ENCODE data around the gene TRIM71.

Gene TRIM71

DNA sequence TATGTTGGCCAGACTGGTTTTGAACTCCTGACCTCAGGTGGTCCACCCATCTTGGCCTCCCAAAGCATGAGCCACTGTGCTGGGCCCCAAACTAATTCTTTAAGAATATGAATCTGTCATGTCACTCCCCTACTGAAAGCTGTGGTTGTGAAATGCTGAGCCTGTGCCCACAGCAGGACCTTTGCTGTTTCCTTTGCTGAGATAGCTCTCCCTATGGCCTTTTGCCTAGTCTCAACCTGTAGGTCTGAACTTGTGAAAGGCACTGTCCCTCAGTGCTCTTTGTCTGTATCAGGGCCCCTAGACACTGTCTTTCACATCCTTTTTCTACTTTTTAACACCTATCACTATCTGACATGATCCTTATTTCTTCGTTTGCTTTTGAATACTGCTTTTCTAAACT is 70.9 kb downstream of the TRIM71 start:
- H3K4me3 ChIP-seq (ENCODE audit: low read depth, low read length) = no peak overlapping the region
- no peak for DNase-seq (ENCODE audit: low read depth)
- TF ChIP-seq, protein P1, sequence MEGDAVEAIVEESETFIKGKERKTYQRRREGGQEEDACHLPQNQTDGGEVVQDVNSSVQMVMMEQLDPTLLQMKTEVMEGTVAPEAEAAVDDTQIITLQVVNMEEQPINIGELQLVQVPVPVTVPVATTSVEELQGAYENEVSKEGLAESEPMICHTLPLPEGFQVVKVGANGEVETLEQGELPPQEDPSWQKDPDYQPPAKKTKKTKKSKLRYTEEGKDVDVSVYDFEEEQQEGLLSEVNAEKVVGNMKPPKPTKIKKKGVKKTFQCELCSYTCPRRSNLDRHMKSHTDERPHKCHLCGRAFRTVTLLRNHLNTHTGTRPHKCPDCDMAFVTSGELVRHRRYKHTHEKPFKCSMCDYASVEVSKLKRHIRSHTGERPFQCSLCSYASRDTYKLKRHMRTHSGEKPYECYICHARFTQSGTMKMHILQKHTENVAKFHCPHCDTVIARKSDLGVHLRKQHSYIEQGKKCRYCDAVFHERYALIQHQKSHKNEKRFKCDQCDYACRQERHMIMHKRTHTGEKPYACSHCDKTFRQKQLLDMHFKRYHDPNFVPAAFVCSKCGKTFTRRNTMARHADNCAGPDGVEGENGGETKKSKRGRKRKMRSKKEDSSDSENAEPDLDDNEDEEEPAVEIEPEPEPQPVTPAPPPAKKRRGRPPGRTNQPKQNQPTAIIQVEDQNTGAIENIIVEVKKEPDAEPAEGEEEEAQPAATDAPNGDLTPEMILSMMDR (IDR thresholded peaks at IDR 0.05; ENCODE audit: low read depth, low read length, missing control alignments) = no peak
- in situ Hi-C loops (cut with HindIII; ENCODE audit: low sequenced_read_pairs) = no loop called here

DNA sequence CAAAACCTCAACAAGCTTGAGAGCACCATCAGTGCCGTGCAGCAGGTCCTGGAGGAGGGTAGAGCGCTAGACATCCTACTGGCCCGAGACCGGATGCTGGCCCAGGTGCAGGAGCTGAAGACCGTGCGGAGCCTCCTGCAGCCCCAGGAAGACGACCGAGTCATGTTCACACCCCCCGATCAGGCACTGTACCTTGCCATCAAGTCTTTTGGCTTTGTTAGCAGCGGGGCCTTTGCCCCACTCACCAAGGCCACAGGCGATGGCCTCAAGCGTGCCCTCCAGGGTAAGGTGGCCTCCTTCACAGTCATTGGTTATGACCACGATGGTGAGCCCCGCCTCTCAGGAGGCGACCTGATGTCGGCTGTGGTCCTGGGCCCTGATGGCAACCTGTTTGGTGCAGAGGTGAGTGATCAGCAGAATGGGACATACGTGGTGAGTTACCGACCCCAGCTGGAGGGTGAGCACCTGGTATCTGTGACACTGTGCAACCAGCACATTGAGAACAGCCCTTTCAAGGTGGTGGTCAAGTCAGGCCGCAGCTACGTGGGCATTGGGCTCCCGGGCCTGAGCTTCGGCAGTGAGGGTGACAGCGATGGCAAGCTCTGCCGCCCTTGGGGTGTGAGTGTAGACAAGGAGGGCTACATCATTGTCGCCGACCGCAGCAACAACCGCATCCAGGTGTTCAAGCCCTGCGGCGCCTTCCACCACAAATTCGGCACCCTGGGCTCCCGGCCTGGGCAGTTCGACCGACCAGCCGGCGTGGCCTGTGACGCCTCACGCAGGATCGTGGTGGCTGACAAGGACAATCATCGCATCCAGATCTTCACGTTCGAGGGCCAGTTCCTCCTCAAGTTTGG is 72.9 kb downstream of the TRIM71 start:
- in situ Hi-C loops (cut with HindIII; ENCODE audit: low sequenced_read_pairs) = no loop called here
- TF ChIP-seq, protein P1 (IDR thresholded peaks at IDR 0.05; ENCODE audit: low read depth, low read length, missing control alignments) = no peak
- no peak overlapping the region for H3K4me3 ChIP-seq (ENCODE audit: low read depth, low read length)
- DNase-seq (ENCODE audit: low read depth) = no peak

DNA sequence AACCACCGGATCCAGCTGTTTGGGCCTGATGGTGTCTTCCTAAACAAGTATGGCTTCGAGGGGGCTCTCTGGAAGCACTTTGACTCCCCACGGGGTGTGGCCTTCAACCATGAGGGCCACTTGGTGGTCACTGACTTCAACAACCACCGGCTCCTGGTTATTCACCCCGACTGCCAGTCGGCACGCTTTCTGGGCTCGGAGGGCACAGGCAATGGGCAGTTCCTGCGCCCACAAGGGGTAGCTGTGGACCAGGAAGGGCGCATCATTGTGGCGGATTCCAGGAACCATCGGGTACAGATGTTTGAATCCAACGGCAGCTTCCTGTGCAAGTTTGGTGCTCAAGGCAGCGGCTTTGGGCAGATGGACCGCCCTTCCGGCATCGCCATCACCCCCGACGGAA is 73.6 kb downstream of the TRIM71 start:
- in situ Hi-C loops (cut with HindIII; ENCODE audit: low sequenced_read_pairs) = no loop called here
- no peak overlapping the region for H3K4me3 ChIP-seq (ENCODE audit: low read depth, low read length)

DNA sequence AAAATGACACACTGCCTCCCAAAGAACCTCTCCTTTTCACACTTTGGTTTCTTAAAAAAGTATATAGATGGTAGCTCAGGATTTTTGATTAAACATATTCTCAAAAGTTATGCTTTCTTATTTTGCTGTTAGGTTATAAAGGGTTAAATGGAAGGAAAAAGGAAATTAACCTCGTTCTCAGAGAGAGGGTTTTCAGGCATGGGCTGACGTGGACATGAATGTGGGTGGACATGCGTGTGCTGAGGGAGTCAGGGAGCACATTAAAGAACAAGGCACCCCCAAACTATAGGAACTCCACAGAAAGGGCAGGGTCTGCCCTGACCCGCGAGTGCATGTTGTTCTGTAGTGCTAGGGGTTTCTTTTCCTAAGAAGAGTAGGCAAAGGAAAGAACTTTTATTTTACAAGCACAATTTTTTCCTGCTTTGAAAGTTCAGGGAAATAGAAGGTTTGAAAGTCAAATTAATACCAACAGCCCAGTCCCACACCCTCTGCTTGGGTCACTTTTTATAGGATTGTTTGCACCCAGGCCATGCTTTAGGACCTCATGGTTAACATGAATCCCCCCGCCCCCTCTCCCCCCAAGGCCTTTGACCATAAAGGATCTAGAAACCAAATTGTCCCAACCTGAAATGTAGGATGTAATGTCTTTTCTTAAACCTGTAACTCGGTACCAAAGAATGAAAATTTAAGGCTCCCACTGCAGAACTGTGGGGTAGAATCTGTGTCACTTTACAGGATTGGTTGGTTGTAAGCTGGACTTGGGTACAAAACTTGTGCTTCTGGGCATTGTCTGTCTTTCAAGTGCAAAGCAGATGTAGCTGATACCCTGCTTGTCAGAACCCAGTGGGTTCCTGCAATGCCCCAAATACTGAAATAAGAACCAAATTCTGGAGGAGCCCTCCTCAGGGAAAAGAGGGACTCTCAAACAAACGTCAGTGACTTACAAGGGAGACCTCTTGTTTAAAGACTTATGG is 75.1 kb downstream of the TRIM71 start:
- in situ Hi-C loops (cut with HindIII; ENCODE audit: low sequenced_read_pairs) = no loop called here
- no peak for DNase-seq (ENCODE audit: low read depth)
- TF ChIP-seq, protein P1 (IDR thresholded peaks at IDR 0.05; ENCODE audit: low read depth, low read length, missing control alignments) = no peak
- H3K4me3 ChIP-seq (ENCODE audit: low read depth, low read length) = no peak overlapping the region

More for the DNA sequence above, 73.6 kb downstream of the TRIM71 start:
- no peak for DNase-seq (ENCODE audit: low read depth)
- TF ChIP-seq, protein P1 (IDR thresholded peaks at IDR 0.05; ENCODE audit: low read depth, low read length, missing control alignments) = no peak

DNA sequence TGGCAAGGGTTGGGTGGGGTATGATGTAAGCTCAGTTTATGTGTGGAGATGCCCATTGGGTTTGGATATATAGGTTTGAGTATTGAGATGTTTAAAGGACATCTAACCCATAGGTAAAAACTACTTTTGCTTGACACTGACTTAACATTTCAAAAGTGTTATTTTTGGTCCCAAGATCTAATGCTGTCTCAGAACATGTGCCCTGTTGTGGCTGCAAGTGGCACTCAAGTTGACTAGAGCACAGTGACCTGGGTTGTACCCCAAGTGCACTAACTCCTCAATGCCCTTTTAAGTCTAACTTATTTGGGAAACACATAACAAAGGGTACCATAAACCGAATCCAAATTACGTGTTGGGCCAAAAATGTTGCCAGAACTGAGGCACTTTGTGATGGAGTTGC is 77.2 kb downstream of the TRIM71 start:
- TF ChIP-seq, protein P1 (IDR thresholded peaks at IDR 0.05; ENCODE audit: low read depth, low read length, missing control alignments) = no peak
- H3K4me3 ChIP-seq (ENCODE audit: low read depth, low read length) = no peak overlapping the region
- in situ Hi-C loops (cut with HindIII; ENCODE audit: low sequenced_read_pairs) = no loop called here
- DNase-seq (ENCODE audit: low read depth) = no peak

DNA sequence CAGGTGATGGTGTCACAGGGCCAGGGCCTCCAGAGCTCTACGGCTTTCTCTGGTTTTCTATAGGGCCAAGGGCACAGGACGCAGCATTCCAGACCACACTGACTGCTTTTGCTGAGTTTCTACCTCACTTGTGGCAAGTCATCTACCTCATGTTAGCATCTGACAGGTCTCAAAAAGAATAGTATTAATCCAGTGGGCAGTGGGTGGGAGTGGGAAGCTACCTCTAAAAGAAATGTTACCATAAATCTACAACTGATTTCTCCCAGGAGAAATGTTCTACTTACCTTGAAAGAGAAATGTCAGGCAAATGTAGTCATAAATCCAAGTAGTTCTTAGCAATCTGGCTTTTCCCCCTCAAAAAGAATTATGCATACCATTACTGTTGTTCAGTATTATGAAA is 77.9 kb downstream of the TRIM71 start:
- in situ Hi-C loops (cut with HindIII; ENCODE audit: low sequenced_read_pairs) = no loop called here
- H3K4me3 ChIP-seq (ENCODE audit: low read depth, low read length) = no peak overlapping the region
- TF ChIP-seq, protein P1 (IDR thresholded peaks at IDR 0.05; ENCODE audit: low read depth, low read length, missing control alignments) = no peak
- no peak for DNase-seq (ENCODE audit: low read depth)

Measured in astrocyte of the cerebellum (primary cell).